IMR-90 (cell line): Measurements from ENCODE around the gene SLC30A1. TPM values are rescaled to one million over a fixed set of nuclear protein-coding genes. Genes with fewer than 3 reads are reported as not detected.

Experiments
- ATAC-seq: fragments of 200-7000 bp; cut with Tn5 transposase; 2 replicates; pipeline ENCODE4 v1.9.1; 2020; ENCODE audit warnings: low read depth, mild to moderate bottlenecking, moderate library complexity
- BruUV-seq: library from RNA; stranded (reverse); fragments of 400-500 nt; replicated peaks from 2 replicates; lab custom pipeline; 2021; lab: Mats Ljungman, UMichigan
- CTCF ChIA-PET: fragments of 300-600 bp; formaldehyde crosslinking; extraction: SDS; loops from one replicate; lab custom pipeline; 2021; ENCODE audit warnings: antibody characterized with exemption; lab: Yijun Ruan, JAX
- POLR2A ChIA-PET: fragments of 300-600 bp; sonication (Branson Sonifier 250); formaldehyde crosslinking; loops from one replicate; lab custom pipeline; 2022; ENCODE audit warnings: antibody characterized with exemption; ENCODE audit not compliant: unreplicated experiment; lab: Charles Lee
- DNase-seq: peaks from one replicate; pipeline ENCODE4 v3.0.0; 2013
- H2AFZ ChIP-seq: replicated peaks from 2 replicates; pipeline ENCODE3; 2013; ENCODE audit warnings: low read length, mild to moderate bottlenecking; ENCODE audit not compliant: poor library complexity
- H2AK5ac ChIP-seq: 2 replicates; pipeline ENCODE4 v1.6.1; 2013; ENCODE audit warnings: low read depth, low read length, inconsistent platforms
- H2AK9ac ChIP-seq: replicated peaks from 2 replicates; pipeline ENCODE3; 2013; ENCODE audit warnings: mild to moderate bottlenecking, low read depth, low read length, moderate library complexity; ENCODE audit not compliant: poor library complexity
- H2BK120ac ChIP-seq: 2 replicates; pipeline ENCODE4 v1.6.1; 2013; ENCODE audit warnings: low read depth, low read length, inconsistent platforms
- H2BK15ac ChIP-seq: 3 replicates; pipeline ENCODE4 v1.6.1; 2013; ENCODE audit warnings: low read depth, low read length, inconsistent platforms
- H2BK20ac ChIP-seq: 2 replicates; pipeline ENCODE4 v1.6.1; 2013; ENCODE audit warnings: low read depth, mild to moderate bottlenecking, inconsistent platforms, low read length, moderate library complexity
- H2BK5ac ChIP-seq: 2 replicates; pipeline ENCODE4 v1.6.1; 2013; ENCODE audit warnings: mild to moderate bottlenecking, low read depth, low read length, inconsistent platforms; ENCODE audit not compliant: poor library complexity, severe bottlenecking
- H3K14ac ChIP-seq: replicated peaks from 2 replicates; pipeline ENCODE4 v1.6.1; 2013; ENCODE audit warnings: low read depth, low read length, inconsistent platforms
- H3K18ac ChIP-seq: 2 replicates; pipeline ENCODE4 v1.6.1; 2013; ENCODE audit warnings: low read depth, low read length, control low read depth
- H3K23ac ChIP-seq: 2 replicates; pipeline ENCODE4 v1.6.1; 2013; ENCODE audit warnings: low read depth, low read length, inconsistent platforms
- H3K27ac ChIP-seq: 2 replicates; pipeline ENCODE4 v1.5.1; 2013; ENCODE audit warnings: mild to moderate bottlenecking, control low read depth, low read length; ENCODE audit not compliant: insufficient read depth
- H3K27me3 ChIP-seq: 2 replicates; pipeline ENCODE4 v1.6.1; 2013; ENCODE audit warnings: low read length; ENCODE audit not compliant: control insufficient read depth, insufficient read depth
- H3K36me3 ChIP-seq: 2 replicates; pipeline ENCODE4 v1.6.1; 2013; ENCODE audit warnings: low read length, mixed read lengths; ENCODE audit not compliant: control insufficient read depth, insufficient read depth
- H3K4ac ChIP-seq: 2 replicates; pipeline ENCODE4 v1.6.1; 2013; ENCODE audit warnings: low read depth, low read length, inconsistent platforms
- H3K4me1 ChIP-seq: 2 replicates; pipeline ENCODE4 v1.6.1; 2013; ENCODE audit warnings: low read length, mixed read lengths; ENCODE audit not compliant: control insufficient read depth, insufficient read depth
- H3K4me2 ChIP-seq: 2 replicates; pipeline ENCODE4 v1.6.1; 2013; ENCODE audit warnings: low read depth, mild to moderate bottlenecking, control low read depth, low read length, moderate library complexity
- H3K4me3 ChIP-seq: 2 replicates; pipeline ENCODE4 v1.5.1; 2013; ENCODE audit warnings: low read depth, mild to moderate bottlenecking, control low read depth, low read length, moderate library complexity; ENCODE audit not compliant: insufficient read depth
- H3K56ac ChIP-seq: 2 replicates; pipeline ENCODE4 v1.6.1; 2013; ENCODE audit warnings: low read length, inconsistent platforms; ENCODE audit not compliant: insufficient read depth; ENCODE audit errors: extremely low read depth
- H3K79me1 ChIP-seq, 2 experiments: 2 replicates each; pipeline ENCODE4 v1.6.1; 2013; ENCODE audit warnings: low read length in 2 of 2, inconsistent platforms in 1 of 2, low read depth in 1 of 2
- H3K9ac ChIP-seq: 2 replicates; pipeline ENCODE4 v1.6.1; 2013; ENCODE audit warnings: low read depth, low read length, control low read depth
- H3K9me1 ChIP-seq: 2 replicates; pipeline ENCODE4 v1.6.1; 2013; ENCODE audit warnings: low read length, inconsistent platforms; ENCODE audit not compliant: insufficient read depth
- H3K9me3 ChIP-seq: 2 replicates; pipeline ENCODE4 v1.6.1; 2013; ENCODE audit warnings: low read length; ENCODE audit not compliant: control insufficient read depth, insufficient read depth
- H4K20me1 ChIP-seq: 2 replicates; pipeline ENCODE4 v1.6.1; 2013; ENCODE audit warnings: low read length, inconsistent platforms; ENCODE audit not compliant: insufficient read depth
- H4K5ac ChIP-seq: 2 replicates; pipeline ENCODE4 v1.6.1; 2013; ENCODE audit warnings: mild to moderate bottlenecking, low read depth, low read length, control low read depth
- H4K8ac ChIP-seq, 2 experiments: 2 replicates each; pipeline ENCODE4 v1.6.1; 2013; ENCODE audit warnings: low read depth in 2 of 2, low read length in 2 of 2, control low read depth in 1 of 2, inconsistent platforms in 1 of 2
- H4K91ac ChIP-seq: 2 replicates; pipeline ENCODE4 v1.6.1; 2013; ENCODE audit warnings: low read depth, low read length, inconsistent platforms; ENCODE audit not compliant: insufficient read depth
- BHLHE40 ChIP-seq: fragments of 150-350 bp; IDR thresholded peaks from 2 replicates; pipeline ENCODE4 v1.6.1; 2016; ENCODE audit warnings: mild to moderate bottlenecking, low read depth, low read length
- CEBPB ChIP-seq: IDR thresholded peaks from 2 replicates; pipeline ENCODE4 v1.6.1; 2012; ENCODE audit warnings: low read depth, low read length, improper control_type of control experiment
- CHD1 ChIP-seq: IDR thresholded peaks from 2 replicates; pipeline ENCODE4 v1.6.1; 2012; ENCODE audit warnings: low read depth, low read length, improper control_type of control experiment
- FOS ChIP-seq: fragments of 150-350 bp; IDR thresholded peaks from 2 replicates; pipeline ENCODE4 v1.6.1; 2016; ENCODE audit warnings: low read depth, low read length
- MAFK ChIP-seq: IDR thresholded peaks from 2 replicates; pipeline ENCODE4 v1.6.1; 2012; ENCODE audit warnings: low read depth, low read length, improper control_type of control experiment
- MAZ ChIP-seq: IDR thresholded peaks from 2 replicates; pipeline ENCODE4 v1.6.1; 2012; ENCODE audit warnings: low read depth, mild to moderate bottlenecking, low read length, improper control_type of control experiment, moderate library complexity, borderline replicate concordance
- MXI1 ChIP-seq: IDR thresholded peaks from 2 replicates; pipeline ENCODE4 v1.6.1; 2012; ENCODE audit warnings: low read depth, mild to moderate bottlenecking, low read length, moderate library complexity, borderline replicate concordance
- NFE2L2 ChIP-seq: fragments of 150-350 bp; IDR thresholded peaks from 2 replicates; pipeline ENCODE4 v1.6.1; 2016; ENCODE audit warnings: low read depth, mild to moderate bottlenecking, low read length
- POLR2A ChIP-seq: IDR thresholded peaks from 2 replicates; pipeline ENCODE4 v1.6.1; 2012; ENCODE audit warnings: mild to moderate bottlenecking, low read depth, low read length
- RAD21 ChIP-seq: IDR thresholded peaks from 2 replicates; pipeline ENCODE4 v1.6.1; 2012; ENCODE audit warnings: low read length, improper control_type of control experiment
- RCOR1 ChIP-seq: IDR thresholded peaks from 2 replicates; pipeline ENCODE4 v1.6.1; 2012; ENCODE audit warnings: mild to moderate bottlenecking, low read length, improper control_type of control experiment; ENCODE audit not compliant: insufficient replicate concordance
- RFX5 ChIP-seq: IDR thresholded peaks from 2 replicates; pipeline ENCODE4 v1.8.0; 2012; ENCODE audit warnings: low read depth, mild to moderate bottlenecking, low read length, moderate library complexity
- SMC3 ChIP-seq: fragments of 150-350 bp; IDR thresholded peaks from 2 replicates; pipeline ENCODE4 v1.6.1; 2016; ENCODE audit warnings: low read depth, mild to moderate bottlenecking, antibody characterized with exemption, low read length, moderate library complexity
- WGBS, 2 experiments: methylation state at CpG; one replicate each; pipeline versions ENCODE4 v1.1.5 to v1.1.7; 2013; ENCODE audit warnings: missing lambda C conversion rate in 2 of 2; ENCODE audit not compliant: insufficient read length in 1 of 2; ENCODE audit errors: extremely low coverage in 2 of 2; 5-methylcytosine and 5-hydroxymethylcytosine counted together
- dilution Hi-C: fragments of 300-500 bp; cut with HindIII; formaldehyde crosslinking; loops from one replicate; pipeline ENCODE4 v1.14.3; 2018; ENCODE audit warnings: low sequenced_read_pairs; ENCODE audit not compliant: unreplicated experiment
- in situ Hi-C: fragments of 300-500 bp; cut with MboI; formaldehyde crosslinking; loops from 3 replicates; pipeline ENCODE4 v1.14.3; 2019; ENCODE audit warnings: low sequenced_read_pairs, inconsistent platforms, mixed read lengths
- intact Hi-C: fragments of 100-400 bp; cut with micrococcal nuclease; formaldehyde crosslinking; loops from 2 replicates; pipeline ENCODE4 v1.10.0; 2022
- polyA plus RNA-seq, 3 experiments: library from polyadenylated mRNA; depleted of rRNA; stranded (reverse); fragments of >200 nt; gene quantifications; 2 replicates each; pipeline ENCODE4 v1.2.3, GENCODE V29; 2012; ENCODE audit warnings: low replicate concordance in 1 of 3
- total RNA-seq: library from RNA; depleted of rRNA; stranded (reverse); fragments of >200 nt; gene quantifications from 2 replicates; pipeline ENCODE4 v1.2.3, GENCODE V29; 2012
- TF ChIP-seq, protein P1 (sequence below): fragments of 150-350 bp; IDR thresholded peaks from 2 replicates; pipeline ENCODE4 v1.6.1; 2016; ENCODE audit warnings: low read depth, mild to moderate bottlenecking, low read length, moderate library complexity, borderline replicate concordance
- TF ChIP-seq, protein P2 (sequence below): fragments of 150-350 bp; IDR thresholded peaks from 2 replicates; pipeline ENCODE4 v1.6.1; 2017; ENCODE audit warnings: mild to moderate bottlenecking, antibody characterized with exemption, low read length, low read depth

SLC30A1 gene
- total and polyA plus RNA-seq, 2 of the 4 experiments (the other 2 are of a cell fraction), result 5.4 to 8.4 TPM

DNA sequence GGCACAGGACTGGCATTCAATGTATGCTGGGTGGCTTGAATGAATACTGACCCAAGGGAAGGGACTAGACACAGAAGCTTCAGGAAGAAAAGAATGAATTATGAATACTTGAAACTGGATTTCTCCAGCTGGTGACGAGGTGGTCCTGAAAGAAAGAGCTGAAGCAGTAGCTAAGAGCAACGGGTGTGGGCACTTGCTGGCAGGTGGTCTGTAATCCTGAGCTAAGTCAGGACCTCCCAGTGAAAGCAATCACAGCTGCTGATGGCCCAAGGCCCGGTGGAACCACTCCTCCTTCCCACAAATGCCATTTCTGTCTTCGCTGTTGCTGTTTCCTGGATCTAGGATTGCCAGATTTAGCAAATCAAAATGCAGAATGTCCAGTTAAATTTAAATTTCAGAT lies 49.5 kb upstream of the SLC30A1 start (continued):
- TF ChIP-seq, protein P1, sequence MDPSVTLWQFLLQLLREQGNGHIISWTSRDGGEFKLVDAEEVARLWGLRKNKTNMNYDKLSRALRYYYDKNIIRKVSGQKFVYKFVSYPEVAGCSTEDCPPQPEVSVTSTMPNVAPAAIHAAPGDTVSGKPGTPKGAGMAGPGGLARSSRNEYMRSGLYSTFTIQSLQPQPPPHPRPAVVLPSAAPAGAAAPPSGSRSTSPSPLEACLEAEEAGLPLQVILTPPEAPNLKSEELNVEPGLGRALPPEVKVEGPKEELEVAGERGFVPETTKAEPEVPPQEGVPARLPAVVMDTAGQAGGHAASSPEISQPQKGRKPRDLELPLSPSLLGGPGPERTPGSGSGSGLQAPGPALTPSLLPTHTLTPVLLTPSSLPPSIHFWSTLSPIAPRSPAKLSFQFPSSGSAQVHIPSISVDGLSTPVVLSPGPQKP, result no peak
- TF ChIP-seq RFX5, result no peak
- TF ChIP-seq NFE2L2, result no peak
- no peak for TF ChIP-seq POLR2A
- no peak for TF ChIP-seq BHLHE40
- TF ChIP-seq MAZ, result no peak

DNA sequence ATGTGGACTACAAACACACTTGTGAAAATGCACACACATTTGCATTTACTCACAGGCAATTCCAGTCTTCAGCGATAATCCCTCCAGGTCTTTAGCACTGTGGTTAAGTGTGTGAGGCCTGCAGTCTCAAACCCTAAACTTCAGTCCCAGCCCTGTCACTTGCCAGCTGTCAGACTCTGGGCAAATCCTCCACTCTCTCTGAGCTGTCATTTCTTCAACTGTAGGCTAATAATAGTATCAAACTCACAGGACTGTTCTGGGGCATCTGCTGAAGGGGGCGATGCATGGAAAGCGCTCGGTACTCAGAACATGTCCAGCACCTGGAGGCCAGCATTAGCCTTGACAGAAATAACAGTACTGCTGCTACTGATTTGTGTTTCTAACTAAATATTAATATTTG lies 48.3 kb upstream of the SLC30A1 start:
- H3K4ac ChIP-seq, result no peak overlapping the region
- no peak overlapping the region for H3K56ac ChIP-seq
- H4K91ac ChIP-seq, result no peak overlapping the region
- H3K79me1 ChIP-seq, result no peaks in the 10 kb centered on the region
- H3K9me1 ChIP-seq, result no peaks in the 10 kb centered on the region; the same call in 1 of the 2 replicates
- no peaks in the 10 kb centered on the region for H3K36me3 ChIP-seq
- no peak overlapping the region for H3K14ac ChIP-seq
- no peaks in the 10 kb centered on the region; the same call in 1 of the 2 replicates for H3K4me1 ChIP-seq
- no peak overlapping the region for H2AFZ ChIP-seq
- ChIA-PET CTCF (no interaction called here), POLR2A (no interaction called here)
- H2BK5ac ChIP-seq, result no peak overlapping the region
- no TSS peak for BruUV-seq
- dilution Hi-C loops (no loop called here), in situ Hi-C loops (no loop called here), intact Hi-C loops (no loop called here)
- no peak overlapping the region for H3K27ac ChIP-seq
- no peak overlapping the region for H2BK120ac ChIP-seq
- H3K23ac ChIP-seq, result no peak overlapping the region
- no peak overlapping the region for H3K4me3 ChIP-seq
- no peak overlapping the region for H4K8ac ChIP-seq
- H3K18ac ChIP-seq, result no peak overlapping the region
- no peak overlapping the region for H2AK9ac ChIP-seq
- WGBS, 2 experiments, result 86% methylated on average over 1 of the region's 4 CpGs; no CpG with 5 or more reads in 1 of the 2 experiments
- no peak overlapping the region for H2BK20ac ChIP-seq
- no peaks in the 10 kb centered on the region for H4K20me1 ChIP-seq
- H2BK15ac ChIP-seq, result no peak overlapping the region
- no peak overlapping the region for H3K4me2 ChIP-seq
- DNase-seq (no peak), ATAC-seq (no peak)
- H4K5ac ChIP-seq, result no peak overlapping the region
- no peak overlapping the region for H2AK5ac ChIP-seq
- H3K9me3 ChIP-seq, result no peaks in the 10 kb centered on the region
- no peaks in the 10 kb centered on the region for H3K27me3 ChIP-seq
- no peak overlapping the region for H3K9ac ChIP-seq
- TF ChIP-seq CHD1 (no peak), SMC3 (no peak), BHLHE40 (no peak), NFE2L2 (no peak), CEBPB (no peak), MXI1 (no peak), RAD21 (no peak), MAFK (no peak), POLR2A (no peak), FOS (no peak), RCOR1 (no peak), RFX5 (no peak), MAZ (no peak)
- TF ChIP-seq, protein P1, result no peak
- TF ChIP-seq, protein P2, sequence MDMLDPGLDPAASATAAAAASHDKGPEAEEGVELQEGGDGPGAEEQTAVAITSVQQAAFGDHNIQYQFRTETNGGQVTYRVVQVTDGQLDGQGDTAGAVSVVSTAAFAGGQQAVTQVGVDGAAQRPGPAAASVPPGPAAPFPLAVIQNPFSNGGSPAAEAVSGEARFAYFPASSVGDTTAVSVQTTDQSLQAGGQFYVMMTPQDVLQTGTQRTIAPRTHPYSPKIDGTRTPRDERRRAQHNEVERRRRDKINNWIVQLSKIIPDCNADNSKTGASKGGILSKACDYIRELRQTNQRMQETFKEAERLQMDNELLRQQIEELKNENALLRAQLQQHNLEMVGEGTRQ, result no peak
